ENCODE results near the gene TMEM35B.

Gene TMEM35B

DNA sequence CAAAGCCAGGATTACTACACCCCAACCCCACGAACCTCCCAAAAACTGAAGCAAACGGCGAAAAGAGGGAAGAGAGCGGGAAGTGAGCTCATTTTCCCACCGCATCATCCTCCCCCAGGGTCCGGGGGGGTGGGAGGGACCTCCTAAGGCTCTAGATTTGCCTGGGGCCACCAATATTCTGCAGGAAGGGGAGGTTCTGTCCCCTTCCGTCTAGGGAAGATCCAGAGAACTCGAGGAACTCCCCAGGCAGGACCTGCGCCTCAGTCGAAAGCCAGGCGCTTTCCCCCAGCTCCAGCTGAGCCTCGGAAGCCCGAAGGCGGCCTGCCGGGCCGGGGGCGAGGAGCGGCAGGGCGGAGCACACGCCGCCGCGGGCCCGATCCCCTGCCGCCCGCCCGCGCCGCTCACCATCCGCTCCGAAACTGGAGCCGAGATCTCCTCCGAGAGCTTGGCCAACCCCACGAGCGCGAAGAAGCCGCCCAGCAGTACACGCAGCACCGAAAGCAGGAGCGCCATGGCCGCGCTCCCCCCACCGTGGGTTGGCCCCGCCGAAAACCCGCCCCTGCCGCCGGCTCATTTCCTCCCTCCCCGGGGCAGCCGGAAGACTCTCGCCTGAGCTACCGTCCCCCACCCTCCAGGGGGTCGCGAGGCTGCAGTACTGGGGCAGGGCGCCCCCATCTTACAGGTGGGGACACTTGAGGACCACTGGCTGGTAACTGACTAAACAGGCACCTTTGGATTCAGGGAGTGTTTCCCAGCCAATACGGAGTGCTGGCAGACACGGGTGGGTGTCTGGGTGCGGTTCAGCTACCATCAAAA is at the start of gene TMEM35B:
TMEM35B (minus strand) TSS at position 555 of the 816 bp plus-strand sequence; CDS start at position 513, 42 bp downstream.
- no peaks in the 10 kb centered on the region for H3K27me3 ChIP-seq (ENCODE audit: control insufficient read depth in 1 of 2, insufficient read depth in 2 of 2, low read length in 2 of 2)
- no peaks in the 10 kb centered on the region for H3K9me3 ChIP-seq (ENCODE audit: control insufficient read depth in 1 of 2, low read length in 2 of 2)
- H3K9ac ChIP-seq (ENCODE audit: low read depth in 1 of 2, low read length in 2 of 2), result peak within 1 kb of the TSS; percentile 84 to 86
- H3K27ac ChIP-seq (ENCODE audit: low read depth, low read length), result peak within 1 kb of the TSS; percentile 83
- H3K4me1 ChIP-seq (ENCODE audit: control insufficient read depth in 1 of 2, insufficient read depth in 2 of 2, low read length in 2 of 2), result peaks cover 10% of the 10 kb centered on the region in 2 donors
- H3K4me3 ChIP-seq (ENCODE audit: low read depth in 1 of 2, low read length in 2 of 2), result peak within 1 kb of the TSS; percentile 79 to 96
- H3K36me3 ChIP-seq (ENCODE audit: control insufficient read depth in 1 of 2, insufficient read depth in 2 of 2, low read length in 2 of 2), result peaks cover 4 to 18% of the 10 kb centered on the region in 2 donors

DNA sequence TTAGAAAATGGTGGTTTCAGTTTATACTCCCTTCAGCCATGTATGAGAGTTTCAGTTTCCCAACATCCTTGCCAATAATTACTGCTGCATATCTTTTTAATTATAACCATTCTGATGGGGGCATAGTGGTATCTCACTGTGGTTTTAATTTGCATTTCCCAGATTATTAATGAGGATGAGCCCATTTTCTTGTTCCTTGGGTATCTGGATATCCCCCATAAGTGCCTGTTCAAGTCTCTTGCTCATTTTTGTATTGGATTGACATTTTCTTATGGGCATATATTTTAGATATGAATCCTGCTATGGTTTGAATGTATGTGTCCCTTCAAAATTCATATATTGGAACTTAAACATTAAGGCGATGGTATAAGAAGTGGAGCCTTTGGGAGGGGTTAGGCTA is 48.2 kb upstream of the TMEM35B start:
- Histone ChIP-seq H3K27me3 (ENCODE audit: control insufficient read depth in 1 of 2, insufficient read depth in 2 of 2, low read length in 2 of 2) (no peaks in the 10 kb centered on the region), H3K4me1 (ENCODE audit: control insufficient read depth in 1 of 2, insufficient read depth in 2 of 2, low read length in 2 of 2) (peaks cover 14% of the 10 kb centered on the region in 2 donors), H3K4me3 (ENCODE audit: low read depth in 1 of 2, low read length in 2 of 2) (no peak overlapping the region), H3K9ac (ENCODE audit: low read depth in 1 of 2, low read length in 2 of 2) (no peak overlapping the region), H3K36me3 (ENCODE audit: control insufficient read depth in 1 of 2, insufficient read depth in 2 of 2, low read length in 2 of 2) (no peaks in the 10 kb centered on the region), H3K9me3 (ENCODE audit: control insufficient read depth in 1 of 2, low read length in 2 of 2) (peaks cover 0 to 4% of the 10 kb centered on the region in 2 donors), H3K27ac (ENCODE audit: low read depth, low read length) (no peak overlapping the region)

DNA sequence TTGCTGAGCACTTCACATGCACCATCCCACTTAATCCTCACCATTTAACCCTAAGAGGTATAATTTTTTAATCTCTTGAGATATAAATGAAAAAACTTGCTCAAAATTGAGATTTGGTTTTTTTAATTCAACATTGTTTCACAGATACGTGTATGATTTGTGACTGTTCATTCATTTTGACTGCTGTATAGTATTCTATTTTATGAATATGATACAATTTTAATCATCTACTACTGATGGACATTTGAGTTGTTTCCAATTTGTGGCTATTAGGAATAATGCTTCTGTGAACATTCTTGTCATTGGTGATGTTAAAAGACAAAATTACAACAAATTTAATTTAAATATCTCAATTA is 47.2 kb upstream of the TMEM35B start:
- H3K36me3 ChIP-seq (ENCODE audit: control insufficient read depth in 1 of 2, insufficient read depth in 2 of 2, low read length in 2 of 2), result peaks cover 0 to 6% of the 10 kb centered on the region in 2 donors
- H3K27me3 ChIP-seq (ENCODE audit: control insufficient read depth in 1 of 2, insufficient read depth in 2 of 2, low read length in 2 of 2), result no peaks in the 10 kb centered on the region
- peaks cover 0 to 4% of the 10 kb centered on the region in 2 donors for H3K9me3 ChIP-seq (ENCODE audit: control insufficient read depth in 1 of 2, low read length in 2 of 2)
- H3K4me3 ChIP-seq (ENCODE audit: low read depth in 1 of 2, low read length in 2 of 2), result peak overlapping the region in 1 of 2 donors; percentile 98
- H3K9ac ChIP-seq (ENCODE audit: low read depth in 1 of 2, low read length in 2 of 2), result no peak overlapping the region
- no peak overlapping the region for H3K27ac ChIP-seq (ENCODE audit: low read depth, low read length)
- peaks cover 14% of the 10 kb centered on the region in 2 donors for H3K4me1 ChIP-seq (ENCODE audit: control insufficient read depth in 1 of 2, insufficient read depth in 2 of 2, low read length in 2 of 2)

DNA sequence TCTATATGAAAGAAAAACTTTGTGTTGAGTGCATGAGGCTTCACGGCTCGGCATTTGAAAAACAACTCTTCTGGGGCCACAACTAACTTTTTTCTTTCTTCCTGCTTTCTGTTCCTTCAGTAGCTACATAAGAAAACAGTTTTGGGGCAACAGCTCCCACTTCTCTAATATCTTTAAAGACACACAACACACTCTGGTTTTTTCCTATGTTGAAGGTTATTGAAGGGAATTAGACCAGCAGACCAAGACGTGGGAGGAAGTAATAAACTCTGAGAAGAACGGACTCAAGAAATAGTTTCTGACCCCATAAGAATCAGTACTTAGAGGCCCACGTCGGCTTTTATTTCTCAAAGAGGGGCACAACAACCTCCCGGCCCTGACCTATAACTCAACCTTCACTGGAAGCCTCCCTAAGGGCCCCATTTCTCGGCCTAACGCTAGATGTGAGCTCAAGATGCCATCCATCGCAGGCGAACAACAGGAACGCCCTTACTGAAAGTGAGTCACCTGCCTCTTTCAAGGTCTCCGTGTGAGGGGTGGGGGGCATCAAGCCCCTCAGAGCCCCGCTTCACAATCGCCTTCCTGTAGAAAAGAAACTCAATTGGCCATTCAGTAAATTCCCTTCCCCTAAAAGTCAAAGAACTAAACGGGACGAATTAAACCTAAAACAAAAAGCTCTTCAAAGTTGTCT is 45.8 kb upstream of the TMEM35B start:
- H3K4me1 ChIP-seq (ENCODE audit: control insufficient read depth in 1 of 2, insufficient read depth in 2 of 2, low read length in 2 of 2), result peaks cover 14% of the 10 kb centered on the region in 2 donors
- H3K9me3 ChIP-seq (ENCODE audit: control insufficient read depth in 1 of 2, low read length in 2 of 2), result peaks cover 0 to 4% of the 10 kb centered on the region in 2 donors
- H3K27me3 ChIP-seq (ENCODE audit: control insufficient read depth in 1 of 2, insufficient read depth in 2 of 2, low read length in 2 of 2), result no peaks in the 10 kb centered on the region
- H3K36me3 ChIP-seq (ENCODE audit: control insufficient read depth in 1 of 2, insufficient read depth in 2 of 2, low read length in 2 of 2), result peaks cover 0 to 16% of the 10 kb centered on the region in 2 donors
- peak overlapping the region; percentile 88 to 98 for H3K4me3 ChIP-seq (ENCODE audit: low read depth in 1 of 2, low read length in 2 of 2)
- H3K27ac ChIP-seq (ENCODE audit: low read depth, low read length), result peak overlapping the region; percentile 96
- H3K9ac ChIP-seq (ENCODE audit: low read depth in 1 of 2, low read length in 2 of 2), result peak overlapping the region; percentile 90

DNA sequence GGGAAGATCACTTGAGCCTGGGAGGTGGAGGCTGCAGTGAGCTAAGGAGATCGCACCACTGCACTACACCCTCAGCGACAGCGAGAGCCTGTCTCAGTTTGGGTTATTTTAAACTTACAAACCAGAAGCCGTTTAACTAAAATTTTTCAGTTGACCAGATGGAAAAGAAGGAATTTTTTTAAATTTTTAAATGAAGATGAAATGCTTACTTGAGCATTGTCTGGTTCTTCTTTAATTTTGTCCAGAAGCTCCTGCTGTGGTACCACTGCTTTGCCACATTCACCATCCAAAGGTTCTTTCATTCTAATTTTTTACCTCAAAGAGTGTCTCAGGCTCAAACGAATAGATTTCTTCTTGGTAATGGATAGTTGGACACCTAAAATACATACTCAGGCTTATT is 45.2 kb upstream of the TMEM35B start:
- Histone ChIP-seq H3K36me3 (ENCODE audit: control insufficient read depth in 1 of 2, insufficient read depth in 2 of 2, low read length in 2 of 2) (peaks cover 0 to 16% of the 10 kb centered on the region in 2 donors), H3K9me3 (ENCODE audit: control insufficient read depth in 1 of 2, low read length in 2 of 2) (peaks cover 0 to 4% of the 10 kb centered on the region in 2 donors), H3K4me1 (ENCODE audit: control insufficient read depth in 1 of 2, insufficient read depth in 2 of 2, low read length in 2 of 2) (peaks cover 14% of the 10 kb centered on the region in 2 donors), H3K27ac (ENCODE audit: low read depth, low read length) (no peak overlapping the region), H3K9ac (ENCODE audit: low read depth in 1 of 2, low read length in 2 of 2) (peak overlapping the region in 1 of 2 donors; percentile 90), H3K27me3 (ENCODE audit: control insufficient read depth in 1 of 2, insufficient read depth in 2 of 2, low read length in 2 of 2) (no peaks in the 10 kb centered on the region), H3K4me3 (ENCODE audit: low read depth in 1 of 2, low read length in 2 of 2) (peak overlapping the region; percentile 88 to 98)

DNA sequence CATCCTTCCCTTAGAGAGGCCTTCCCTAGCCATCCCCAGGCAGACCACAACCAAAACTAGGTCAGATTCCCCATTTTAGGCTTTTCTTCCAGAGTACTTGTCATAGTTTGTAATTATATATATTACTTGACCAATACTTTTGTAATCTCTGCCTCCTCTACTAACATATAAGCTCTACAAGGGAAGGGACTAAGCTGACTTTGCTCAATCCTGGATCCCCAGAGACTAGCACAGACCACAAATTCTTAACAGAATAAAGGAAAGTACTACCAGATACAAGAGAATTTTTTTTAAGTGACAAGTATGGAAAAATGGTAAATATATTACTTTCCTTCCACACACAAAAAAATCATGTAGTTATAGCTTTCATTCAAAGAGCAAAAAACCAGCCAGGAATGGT is 44.6 kb upstream of the TMEM35B start:
- Histone ChIP-seq H3K27ac (ENCODE audit: low read depth, low read length) (no peak overlapping the region), H3K27me3 (ENCODE audit: control insufficient read depth in 1 of 2, insufficient read depth in 2 of 2, low read length in 2 of 2) (no peaks in the 10 kb centered on the region), H3K4me3 (ENCODE audit: low read depth in 1 of 2, low read length in 2 of 2) (peak overlapping the region; percentile 88 to 98), H3K4me1 (ENCODE audit: control insufficient read depth in 1 of 2, insufficient read depth in 2 of 2, low read length in 2 of 2) (peaks cover 14% of the 10 kb centered on the region in 2 donors), H3K9me3 (ENCODE audit: control insufficient read depth in 1 of 2, low read length in 2 of 2) (peaks cover 0 to 4% of the 10 kb centered on the region in 2 donors), H3K9ac (ENCODE audit: low read depth in 1 of 2, low read length in 2 of 2) (peak overlapping the region in 1 of 2 donors; percentile 28), H3K36me3 (ENCODE audit: control insufficient read depth in 1 of 2, insufficient read depth in 2 of 2, low read length in 2 of 2) (peaks cover 0 to 16% of the 10 kb centered on the region in 2 donors)

DNA sequence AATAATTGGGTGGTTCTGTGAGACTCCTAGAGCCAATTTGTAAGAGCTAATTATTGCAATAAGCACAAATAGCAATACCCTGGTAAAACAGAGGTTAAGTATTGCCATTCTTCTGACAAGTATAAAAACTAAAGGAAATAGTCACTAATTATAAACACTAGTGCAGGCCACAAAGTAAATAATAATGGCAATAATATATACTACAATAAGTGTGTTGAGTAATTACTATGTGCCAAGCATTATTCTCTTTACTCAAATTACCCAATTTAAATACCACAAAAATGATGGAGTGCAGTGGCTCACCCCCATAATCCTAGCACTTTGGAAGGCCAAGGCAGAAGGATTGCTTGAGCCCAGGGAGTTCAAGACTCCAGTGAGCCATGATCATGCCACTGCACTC is 31.3 kb upstream of the TMEM35B start:
- H3K4me3 ChIP-seq (ENCODE audit: low read depth in 1 of 2, low read length in 2 of 2), result no peak overlapping the region
- no peaks in the 10 kb centered on the region for H3K4me1 ChIP-seq (ENCODE audit: control insufficient read depth in 1 of 2, insufficient read depth in 2 of 2, low read length in 2 of 2)
- H3K27me3 ChIP-seq (ENCODE audit: control insufficient read depth in 1 of 2, insufficient read depth in 2 of 2, low read length in 2 of 2), result no peaks in the 10 kb centered on the region
- no peak overlapping the region for H3K27ac ChIP-seq (ENCODE audit: low read depth, low read length)
- no peaks in the 10 kb centered on the region for H3K9me3 ChIP-seq (ENCODE audit: control insufficient read depth in 1 of 2, low read length in 2 of 2)
- H3K36me3 ChIP-seq (ENCODE audit: control insufficient read depth in 1 of 2, insufficient read depth in 2 of 2, low read length in 2 of 2), result peaks cover 7 to 31% of the 10 kb centered on the region in 2 donors
- no peak overlapping the region for H3K9ac ChIP-seq (ENCODE audit: low read depth in 1 of 2, low read length in 2 of 2)

DNA sequence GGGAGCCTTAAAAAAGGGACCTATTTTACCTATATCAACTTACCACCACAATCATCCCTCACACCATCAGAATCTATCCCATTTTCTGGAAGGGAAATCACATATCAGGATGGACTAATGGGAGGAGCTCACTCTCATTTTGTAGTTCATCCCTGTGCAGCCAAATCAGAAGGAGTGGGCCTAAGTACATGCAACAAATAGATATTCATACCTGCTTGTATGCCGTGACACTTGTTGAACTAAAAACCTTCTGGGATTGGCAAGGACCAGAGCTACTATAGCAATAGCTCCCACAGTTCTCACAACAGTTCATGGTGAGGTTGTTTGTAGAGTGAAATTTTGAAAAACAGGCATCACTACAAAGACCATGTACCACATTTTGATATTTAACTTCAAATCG is 29.3 kb upstream of the TMEM35B start:
- no peak overlapping the region for H3K27ac ChIP-seq (ENCODE audit: low read depth, low read length)
- H3K9me3 ChIP-seq (ENCODE audit: control insufficient read depth in 1 of 2, low read length in 2 of 2), result no peaks in the 10 kb centered on the region
- H3K4me1 ChIP-seq (ENCODE audit: control insufficient read depth in 1 of 2, insufficient read depth in 2 of 2, low read length in 2 of 2), result no peaks in the 10 kb centered on the region
- H3K36me3 ChIP-seq (ENCODE audit: control insufficient read depth in 1 of 2, insufficient read depth in 2 of 2, low read length in 2 of 2), result peaks cover 16 to 48% of the 10 kb centered on the region in 2 donors
- no peak overlapping the region for H3K9ac ChIP-seq (ENCODE audit: low read depth in 1 of 2, low read length in 2 of 2)
- H3K27me3 ChIP-seq (ENCODE audit: control insufficient read depth in 1 of 2, insufficient read depth in 2 of 2, low read length in 2 of 2), result no peaks in the 10 kb centered on the region
- H3K4me3 ChIP-seq (ENCODE audit: low read depth in 1 of 2, low read length in 2 of 2), result no peak overlapping the region

DNA sequence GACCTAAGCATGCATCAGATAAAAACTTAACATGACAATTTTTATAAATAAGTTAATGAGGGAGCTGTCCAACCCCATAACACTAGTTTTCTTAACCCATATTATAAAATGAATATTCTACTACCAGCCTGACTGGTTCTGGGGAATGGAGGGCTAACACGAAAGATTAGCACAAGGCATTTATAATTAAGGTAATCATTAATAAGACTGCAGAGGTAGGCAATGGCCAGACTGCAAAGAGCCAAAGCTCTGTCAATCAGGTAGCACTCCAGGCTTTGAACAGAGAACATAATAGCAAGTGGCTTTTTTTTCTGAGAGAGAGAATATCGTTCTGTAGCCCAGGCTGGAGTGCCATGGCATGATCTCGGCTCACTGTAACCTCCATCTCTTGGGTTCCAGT is 20.6 kb upstream of the TMEM35B start:
- Histone ChIP-seq H3K4me3 (ENCODE audit: low read depth in 1 of 2, low read length in 2 of 2) (no peak overlapping the region), H3K36me3 (ENCODE audit: control insufficient read depth in 1 of 2, insufficient read depth in 2 of 2, low read length in 2 of 2) (peaks cover 18 to 74% of the 10 kb centered on the region in 2 donors), H3K27ac (ENCODE audit: low read depth, low read length) (no peak overlapping the region), H3K9ac (ENCODE audit: low read depth in 1 of 2, low read length in 2 of 2) (no peak overlapping the region), H3K27me3 (ENCODE audit: control insufficient read depth in 1 of 2, insufficient read depth in 2 of 2, low read length in 2 of 2) (no peaks in the 10 kb centered on the region), H3K4me1 (ENCODE audit: control insufficient read depth in 1 of 2, insufficient read depth in 2 of 2, low read length in 2 of 2) (no peaks in the 10 kb centered on the region), H3K9me3 (ENCODE audit: control insufficient read depth in 1 of 2, low read length in 2 of 2) (no peaks in the 10 kb centered on the region)

DNA sequence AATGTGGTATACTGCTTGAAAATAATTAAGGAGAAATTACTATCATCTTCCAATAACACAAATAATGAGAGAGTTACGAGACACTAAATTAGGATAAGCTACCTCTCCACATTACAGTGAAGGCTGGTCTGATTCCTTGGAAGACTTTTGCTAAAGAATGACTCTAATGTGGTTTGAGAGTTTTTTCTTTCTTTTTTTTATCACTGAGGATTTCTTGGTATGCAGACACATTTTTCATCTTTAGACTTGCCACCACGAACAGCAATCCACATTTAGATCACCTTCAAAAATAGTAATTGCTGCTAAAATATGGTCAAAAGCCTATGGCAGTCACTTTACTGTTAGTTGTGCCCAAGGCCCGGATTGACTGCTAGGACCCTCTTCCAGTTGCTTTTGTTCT is 16.6 kb upstream of the TMEM35B start:
- H3K4me3 ChIP-seq (ENCODE audit: low read depth in 1 of 2, low read length in 2 of 2), result no peak overlapping the region
- no peak overlapping the region for H3K27ac ChIP-seq (ENCODE audit: low read depth, low read length)
- H3K9ac ChIP-seq (ENCODE audit: low read depth in 1 of 2, low read length in 2 of 2), result no peak overlapping the region
- H3K4me1 ChIP-seq (ENCODE audit: control insufficient read depth in 1 of 2, insufficient read depth in 2 of 2, low read length in 2 of 2), result no peaks in the 10 kb centered on the region
- H3K27me3 ChIP-seq (ENCODE audit: control insufficient read depth in 1 of 2, insufficient read depth in 2 of 2, low read length in 2 of 2), result no peaks in the 10 kb centered on the region
- no peaks in the 10 kb centered on the region for H3K9me3 ChIP-seq (ENCODE audit: control insufficient read depth in 1 of 2, low read length in 2 of 2)
- peaks cover 15 to 50% of the 10 kb centered on the region in 2 donors for H3K36me3 ChIP-seq (ENCODE audit: control insufficient read depth in 1 of 2, insufficient read depth in 2 of 2, low read length in 2 of 2)
